IMR-90 (cell line): ENCODE data around the gene VEGFC. TPM values are rescaled to one million over a fixed set of nuclear protein-coding genes. Genes with fewer than 3 reads are reported as not detected.

Source experiments
- ATAC-seq: fragments of 200-7000 bp; cut with Tn5 transposase; 2 replicates; pipeline ENCODE4 v1.9.1; 2020; ENCODE audit warnings: low read depth, mild to moderate bottlenecking, moderate library complexity
- BruUV-seq: library from RNA; stranded (reverse); fragments of 400-500 nt; replicated peaks from 2 replicates; lab custom pipeline; 2021; lab: Mats Ljungman, UMichigan
- CTCF ChIA-PET: fragments of 300-600 bp; formaldehyde crosslinking; extraction: SDS; loops from one replicate; lab custom pipeline; 2021; ENCODE audit warnings: antibody characterized with exemption; lab: Yijun Ruan, JAX
- POLR2A ChIA-PET: fragments of 300-600 bp; sonication (Branson Sonifier 250); formaldehyde crosslinking; loops from one replicate; lab custom pipeline; 2022; ENCODE audit warnings: antibody characterized with exemption; ENCODE audit not compliant: unreplicated experiment; lab: Charles Lee
- DNase-seq: peaks from one replicate; pipeline ENCODE4 v3.0.0; 2013
- H2AFZ ChIP-seq: replicated peaks from 2 replicates; pipeline ENCODE3; 2013; ENCODE audit warnings: low read length, mild to moderate bottlenecking; ENCODE audit not compliant: poor library complexity
- H2AK5ac ChIP-seq: 2 replicates; pipeline ENCODE4 v1.6.1; 2013; ENCODE audit warnings: low read depth, low read length, inconsistent platforms
- H2AK9ac ChIP-seq: replicated peaks from 2 replicates; pipeline ENCODE3; 2013; ENCODE audit warnings: mild to moderate bottlenecking, low read depth, low read length, moderate library complexity; ENCODE audit not compliant: poor library complexity
- H2BK120ac ChIP-seq: 2 replicates; pipeline ENCODE4 v1.6.1; 2013; ENCODE audit warnings: low read depth, low read length, inconsistent platforms
- H2BK15ac ChIP-seq: 3 replicates; pipeline ENCODE4 v1.6.1; 2013; ENCODE audit warnings: low read depth, low read length, inconsistent platforms
- H2BK20ac ChIP-seq: 2 replicates; pipeline ENCODE4 v1.6.1; 2013; ENCODE audit warnings: low read depth, mild to moderate bottlenecking, inconsistent platforms, low read length, moderate library complexity
- H2BK5ac ChIP-seq: 2 replicates; pipeline ENCODE4 v1.6.1; 2013; ENCODE audit warnings: mild to moderate bottlenecking, low read depth, low read length, inconsistent platforms; ENCODE audit not compliant: poor library complexity, severe bottlenecking
- H3K14ac ChIP-seq: replicated peaks from 2 replicates; pipeline ENCODE4 v1.6.1; 2013; ENCODE audit warnings: low read depth, low read length, inconsistent platforms
- H3K18ac ChIP-seq: 2 replicates; pipeline ENCODE4 v1.6.1; 2013; ENCODE audit warnings: low read depth, low read length, control low read depth
- H3K23ac ChIP-seq: 2 replicates; pipeline ENCODE4 v1.6.1; 2013; ENCODE audit warnings: low read depth, low read length, inconsistent platforms
- H3K27ac ChIP-seq: 2 replicates; pipeline ENCODE4 v1.5.1; 2013; ENCODE audit warnings: mild to moderate bottlenecking, control low read depth, low read length; ENCODE audit not compliant: insufficient read depth
- H3K27me3 ChIP-seq: 2 replicates; pipeline ENCODE4 v1.6.1; 2013; ENCODE audit warnings: low read length; ENCODE audit not compliant: control insufficient read depth, insufficient read depth
- H3K36me3 ChIP-seq: 2 replicates; pipeline ENCODE4 v1.6.1; 2013; ENCODE audit warnings: low read length, mixed read lengths; ENCODE audit not compliant: control insufficient read depth, insufficient read depth
- H3K4ac ChIP-seq: 2 replicates; pipeline ENCODE4 v1.6.1; 2013; ENCODE audit warnings: low read depth, low read length, inconsistent platforms
- H3K4me1 ChIP-seq: 2 replicates; pipeline ENCODE4 v1.6.1; 2013; ENCODE audit warnings: low read length, mixed read lengths; ENCODE audit not compliant: control insufficient read depth, insufficient read depth
- H3K4me2 ChIP-seq: 2 replicates; pipeline ENCODE4 v1.6.1; 2013; ENCODE audit warnings: low read depth, mild to moderate bottlenecking, control low read depth, low read length, moderate library complexity
- H3K4me3 ChIP-seq: 2 replicates; pipeline ENCODE4 v1.5.1; 2013; ENCODE audit warnings: low read depth, mild to moderate bottlenecking, control low read depth, low read length, moderate library complexity; ENCODE audit not compliant: insufficient read depth
- H3K56ac ChIP-seq: 2 replicates; pipeline ENCODE4 v1.6.1; 2013; ENCODE audit warnings: low read length, inconsistent platforms; ENCODE audit not compliant: insufficient read depth; ENCODE audit errors: extremely low read depth
- H3K79me1 ChIP-seq, 2 experiments: 2 replicates each; pipeline ENCODE4 v1.6.1; 2013; ENCODE audit warnings: low read length in 2 of 2, inconsistent platforms in 1 of 2, low read depth in 1 of 2
- H3K9ac ChIP-seq: 2 replicates; pipeline ENCODE4 v1.6.1; 2013; ENCODE audit warnings: low read depth, low read length, control low read depth
- H3K9me1 ChIP-seq: 2 replicates; pipeline ENCODE4 v1.6.1; 2013; ENCODE audit warnings: low read length, inconsistent platforms; ENCODE audit not compliant: insufficient read depth
- H3K9me3 ChIP-seq: 2 replicates; pipeline ENCODE4 v1.6.1; 2013; ENCODE audit warnings: low read length; ENCODE audit not compliant: control insufficient read depth, insufficient read depth
- H4K20me1 ChIP-seq: 2 replicates; pipeline ENCODE4 v1.6.1; 2013; ENCODE audit warnings: low read length, inconsistent platforms; ENCODE audit not compliant: insufficient read depth
- H4K5ac ChIP-seq: 2 replicates; pipeline ENCODE4 v1.6.1; 2013; ENCODE audit warnings: mild to moderate bottlenecking, low read depth, low read length, control low read depth
- H4K8ac ChIP-seq, 2 experiments: 2 replicates each; pipeline ENCODE4 v1.6.1; 2013; ENCODE audit warnings: low read depth in 2 of 2, low read length in 2 of 2, control low read depth in 1 of 2, inconsistent platforms in 1 of 2
- H4K91ac ChIP-seq: 2 replicates; pipeline ENCODE4 v1.6.1; 2013; ENCODE audit warnings: low read depth, low read length, inconsistent platforms; ENCODE audit not compliant: insufficient read depth
- BHLHE40 ChIP-seq: fragments of 150-350 bp; IDR thresholded peaks from 2 replicates; pipeline ENCODE4 v1.6.1; 2016; ENCODE audit warnings: mild to moderate bottlenecking, low read depth, low read length
- CEBPB ChIP-seq: IDR thresholded peaks from 2 replicates; pipeline ENCODE4 v1.6.1; 2012; ENCODE audit warnings: low read depth, low read length, improper control_type of control experiment
- CHD1 ChIP-seq: IDR thresholded peaks from 2 replicates; pipeline ENCODE4 v1.6.1; 2012; ENCODE audit warnings: low read depth, low read length, improper control_type of control experiment
- CTCF ChIP-seq: conservative IDR thresholded peaks from 2 replicates; pipeline ENCODE4 v1.5.1; 2012; ENCODE audit warnings: mild to moderate bottlenecking, low read depth, low read length, improper control_type of control experiment
- ELK1 ChIP-seq: fragments of 150-350 bp; IDR thresholded peaks from 2 replicates; pipeline ENCODE4 v1.6.1; 2016; ENCODE audit warnings: low read depth, mild to moderate bottlenecking, low read length, moderate library complexity, borderline replicate concordance
- FOS ChIP-seq: fragments of 150-350 bp; IDR thresholded peaks from 2 replicates; pipeline ENCODE4 v1.6.1; 2016; ENCODE audit warnings: low read depth, low read length
- MAFK ChIP-seq: IDR thresholded peaks from 2 replicates; pipeline ENCODE4 v1.6.1; 2012; ENCODE audit warnings: low read depth, low read length, improper control_type of control experiment
- MAZ ChIP-seq: IDR thresholded peaks from 2 replicates; pipeline ENCODE4 v1.6.1; 2012; ENCODE audit warnings: low read depth, mild to moderate bottlenecking, low read length, improper control_type of control experiment, moderate library complexity, borderline replicate concordance
- MXI1 ChIP-seq: IDR thresholded peaks from 2 replicates; pipeline ENCODE4 v1.6.1; 2012; ENCODE audit warnings: low read depth, mild to moderate bottlenecking, low read length, moderate library complexity, borderline replicate concordance
- NFE2L2 ChIP-seq: fragments of 150-350 bp; IDR thresholded peaks from 2 replicates; pipeline ENCODE4 v1.6.1; 2016; ENCODE audit warnings: low read depth, mild to moderate bottlenecking, low read length
- POLR2A ChIP-seq: IDR thresholded peaks from 2 replicates; pipeline ENCODE4 v1.6.1; 2012; ENCODE audit warnings: mild to moderate bottlenecking, low read depth, low read length
- RAD21 ChIP-seq: IDR thresholded peaks from 2 replicates; pipeline ENCODE4 v1.6.1; 2012; ENCODE audit warnings: low read length, improper control_type of control experiment
- RCOR1 ChIP-seq: IDR thresholded peaks from 2 replicates; pipeline ENCODE4 v1.6.1; 2012; ENCODE audit warnings: mild to moderate bottlenecking, low read length, improper control_type of control experiment; ENCODE audit not compliant: insufficient replicate concordance
- RFX5 ChIP-seq: IDR thresholded peaks from 2 replicates; pipeline ENCODE4 v1.8.0; 2012; ENCODE audit warnings: low read depth, mild to moderate bottlenecking, low read length, moderate library complexity
- SMC3 ChIP-seq: fragments of 150-350 bp; IDR thresholded peaks from 2 replicates; pipeline ENCODE4 v1.6.1; 2016; ENCODE audit warnings: low read depth, mild to moderate bottlenecking, antibody characterized with exemption, low read length, moderate library complexity
- USF2 ChIP-seq: fragments of 150-350 bp; IDR thresholded peaks from 2 replicates; pipeline ENCODE4 v1.6.1; 2017; ENCODE audit warnings: mild to moderate bottlenecking, antibody characterized with exemption, low read length, low read depth
- WGBS, 2 experiments: methylation state at CpG; one replicate each; pipeline versions ENCODE4 v1.1.5 to v1.1.7; 2013; ENCODE audit warnings: missing lambda C conversion rate in 2 of 2; ENCODE audit not compliant: insufficient read length in 1 of 2; ENCODE audit errors: extremely low coverage in 2 of 2; 5-methylcytosine and 5-hydroxymethylcytosine counted together
- dilution Hi-C: fragments of 300-500 bp; cut with HindIII; formaldehyde crosslinking; loops from one replicate; pipeline ENCODE4 v1.14.3; 2018; ENCODE audit warnings: low sequenced_read_pairs; ENCODE audit not compliant: unreplicated experiment
- in situ Hi-C: fragments of 300-500 bp; cut with MboI; formaldehyde crosslinking; loops from 3 replicates; pipeline ENCODE4 v1.14.3; 2019; ENCODE audit warnings: low sequenced_read_pairs, inconsistent platforms, mixed read lengths
- intact Hi-C: fragments of 100-400 bp; cut with micrococcal nuclease; formaldehyde crosslinking; loops from 2 replicates; pipeline ENCODE4 v1.10.0; 2022
- polyA plus RNA-seq, 3 experiments: library from polyadenylated mRNA; depleted of rRNA; stranded (reverse); fragments of >200 nt; gene quantifications; 2 replicates each; pipeline ENCODE4 v1.2.3, GENCODE V29; 2012; ENCODE audit warnings: low replicate concordance in 1 of 3
- total RNA-seq: library from RNA; depleted of rRNA; stranded (reverse); fragments of >200 nt; gene quantifications from 2 replicates; pipeline ENCODE4 v1.2.3, GENCODE V29; 2012

Gene VEGFC
- total and polyA plus RNA-seq, 2 of the 4 experiments (the other 2 are of a cell fraction): 22.9 to 49.7 TPM

GRCh38 chr4:176664964-176665363, 127.8 kb downstream of the VEGFC start:
- CTCF ChIA-PET: interaction anchor here (0.6 to 1.2 kb wide), 2 partner anchors 10 to 303 kb away, joined by 3 read pairs; no protein-coding TSS in a partner anchor
- Histone ChIP-seq H2BK5ac (no peak overlapping the region), H4K20me1 (no peaks in the 10 kb centered on the region), H3K9me1 (no peaks in the 10 kb centered on the region), H2BK15ac (no peak overlapping the region), H2BK20ac (no peak overlapping the region), H3K79me1 (no peaks in the 10 kb centered on the region; a peak in 1 of 4 replicates), H2AK9ac (no peak overlapping the region), H3K4me3 (no peak overlapping the region), H3K14ac (no peak overlapping the region), H3K4me1 (no peaks in the 10 kb centered on the region), H3K4ac (no peak overlapping the region), H2AK5ac (no peak overlapping the region), H4K8ac (no peak overlapping the region), H3K4me2 (no peak overlapping the region), H3K9me3 (no peaks in the 10 kb centered on the region), H3K56ac (no peak overlapping the region), H3K36me3 (no peaks in the 10 kb centered on the region), H4K5ac (no peak overlapping the region), H3K23ac (no peak overlapping the region), H3K9ac (no peak overlapping the region), H3K27me3 (no peaks in the 10 kb centered on the region), H4K91ac (no peak overlapping the region), H3K27ac (no peak overlapping the region), H3K18ac (no peak overlapping the region), H2AFZ (no peak overlapping the region), H2BK120ac (no peak overlapping the region)
- ATAC-seq (no peak), DNase-seq (no peak)
- no TSS peak for BruUV-seq
- TF ChIP-seq MAFK: no peak
- TF ChIP-seq RCOR1: no peak
- no peak for TF ChIP-seq BHLHE40
- TF ChIP-seq CEBPB: no peak
- no peak for TF ChIP-seq USF2
- TF ChIP-seq MAZ: no peak
- no peak for TF ChIP-seq ELK1
- no peak for TF ChIP-seq POLR2A
- TF ChIP-seq CHD1: no peak
- no peak for TF ChIP-seq MXI1
- TF ChIP-seq SMC3: no peak
- no peak for TF ChIP-seq RAD21
- no peak for TF ChIP-seq NFE2L2
- no peak for TF ChIP-seq RFX5
- TF ChIP-seq CTCF: no peak
- no peak for TF ChIP-seq FOS
- dilution Hi-C loops: no loop called here
- intact Hi-C loops: no loop called here
- WGBS, 2 experiments: no CpG with 5 or more reads among the region's 4 CpGs
- POLR2A ChIA-PET: no interaction called here
- in situ Hi-C loops: loop anchor here (25.0 kb wide), 1 partner anchor 278 kb away; no protein-coding TSS in a partner anchor
